Activated effector memory CD4-positive, alpha-beta T cell treated with Interleukin-2 at 50 U/mL for 16 hours (primary cell): ENCODE results near the gene ZNF558.
"Not testable (repeated sequence)": the region's sequence is repeated elsewhere in the genome, so short reads cannot be mapped to it uniquely, and the experiment has no call there.

ENCODE experiments used
- DNase-seq: peaks from one replicate; pipeline ENCODE4 v3.0.0-alpha.2; 2020

ZNF558 gene

GRCh38 chr19:8794823-8795222 lies 37.3 kb downstream of the ZNF558 start:
- DNase-seq, result no peak

GRCh38 chr19:8773587-8773986 lies 58.5 kb downstream of the ZNF558 start:
- DNase-seq, result not testable (repeated sequence)

- DNase-seq, result not testable (repeated sequence)
These were observed 62.8 kb downstream of the ZNF558 start for GRCh38 chr19:8769265-8769664.

GRCh38 chr19:8767257-8767656 lies 64.8 kb downstream of the ZNF558 start:
- not testable (repeated sequence) for DNase-seq
